ENCODE data around the gene HNRNPD. TPM values are rescaled to one million over a fixed set of nuclear protein-coding genes. Genes with fewer than 3 reads are reported as not detected.

HNRNPD gene
- total and polyA plus RNA-seq, 2 experiments from 2014 or later: 245 to 768 TPM

DNA sequence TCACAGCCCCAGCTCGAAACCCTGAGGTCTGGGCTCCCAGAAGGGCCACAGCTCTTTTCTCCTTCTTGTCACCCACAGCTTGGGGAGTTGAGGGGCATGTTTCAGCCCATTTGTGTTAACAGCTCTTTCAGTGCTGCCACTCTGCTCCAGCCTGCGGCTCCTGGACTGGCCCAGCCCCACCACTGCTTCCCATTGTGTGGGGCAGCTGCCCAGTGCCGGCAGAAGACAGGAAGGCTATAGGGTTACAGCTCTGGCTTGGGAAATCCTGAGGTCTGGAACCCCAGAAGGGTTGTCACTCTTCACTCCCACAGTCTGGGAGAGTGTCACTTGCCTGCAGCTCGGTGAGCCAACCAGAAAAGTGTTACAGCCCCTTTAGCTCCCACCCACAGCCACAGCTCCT, 7.0 kb upstream of the HNRNPD start:
- H3F3A ChIP-seq (replicated peaks; ENCODE audit: low read depth): no peaks in the 10 kb centered on the region
- H2AFZ ChIP-seq: no peak overlapping the region
- TF ChIP-seq, protein P1, sequence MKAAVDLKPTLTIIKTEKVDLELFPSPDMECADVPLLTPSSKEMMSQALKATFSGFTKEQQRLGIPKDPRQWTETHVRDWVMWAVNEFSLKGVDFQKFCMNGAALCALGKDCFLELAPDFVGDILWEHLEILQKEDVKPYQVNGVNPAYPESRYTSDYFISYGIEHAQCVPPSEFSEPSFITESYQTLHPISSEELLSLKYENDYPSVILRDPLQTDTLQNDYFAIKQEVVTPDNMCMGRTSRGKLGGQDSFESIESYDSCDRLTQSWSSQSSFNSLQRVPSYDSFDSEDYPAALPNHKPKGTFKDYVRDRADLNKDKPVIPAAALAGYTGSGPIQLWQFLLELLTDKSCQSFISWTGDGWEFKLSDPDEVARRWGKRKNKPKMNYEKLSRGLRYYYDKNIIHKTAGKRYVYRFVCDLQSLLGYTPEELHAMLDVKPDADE (IDR thresholded peaks at IDR 0.05): no peak
- TF ChIP-seq ZNF114 (CRISPR knock-in tag; IDR thresholded peaks at IDR 0.05): no peak
- no peak for TF ChIP-seq NANOG (IDR thresholded peaks at IDR 0.05; ENCODE audit: borderline replicate concordance)
- TF ChIP-seq, protein P2, sequence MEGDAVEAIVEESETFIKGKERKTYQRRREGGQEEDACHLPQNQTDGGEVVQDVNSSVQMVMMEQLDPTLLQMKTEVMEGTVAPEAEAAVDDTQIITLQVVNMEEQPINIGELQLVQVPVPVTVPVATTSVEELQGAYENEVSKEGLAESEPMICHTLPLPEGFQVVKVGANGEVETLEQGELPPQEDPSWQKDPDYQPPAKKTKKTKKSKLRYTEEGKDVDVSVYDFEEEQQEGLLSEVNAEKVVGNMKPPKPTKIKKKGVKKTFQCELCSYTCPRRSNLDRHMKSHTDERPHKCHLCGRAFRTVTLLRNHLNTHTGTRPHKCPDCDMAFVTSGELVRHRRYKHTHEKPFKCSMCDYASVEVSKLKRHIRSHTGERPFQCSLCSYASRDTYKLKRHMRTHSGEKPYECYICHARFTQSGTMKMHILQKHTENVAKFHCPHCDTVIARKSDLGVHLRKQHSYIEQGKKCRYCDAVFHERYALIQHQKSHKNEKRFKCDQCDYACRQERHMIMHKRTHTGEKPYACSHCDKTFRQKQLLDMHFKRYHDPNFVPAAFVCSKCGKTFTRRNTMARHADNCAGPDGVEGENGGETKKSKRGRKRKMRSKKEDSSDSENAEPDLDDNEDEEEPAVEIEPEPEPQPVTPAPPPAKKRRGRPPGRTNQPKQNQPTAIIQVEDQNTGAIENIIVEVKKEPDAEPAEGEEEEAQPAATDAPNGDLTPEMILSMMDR (conservative IDR thresholded peaks at IDR 0.05; ENCODE audit: low read depth in 2 of 2): no peak
- TF ChIP-seq CREB1 (CRISPR knock-in tag; IDR thresholded peaks at IDR 0.05; ENCODE audit: low read depth): no peak
- no peak for TF ChIP-seq POLR2AphosphoS5 (IDR thresholded peaks at IDR 0.05; ENCODE audit: low read depth)
- DNase-seq (ENCODE audit: low spot score) (no peak), ATAC-seq (peak; percentile 30; the same call in 1 of the 3 replicates)
- H3K27ac Mint-ChIP-seq: no peak overlapping the region
- H3K27ac ChIP-seq (ENCODE audit: low read depth): no peak overlapping the region
- peaks cover 8% of the 10 kb centered on the region for H3K27me3 Mint-ChIP-seq (ENCODE audit: insufficient read depth, low read depth, poor library complexity)
- H3K27me3 ChIP-seq (ENCODE audit: insufficient read depth): no peaks in the 10 kb centered on the region
- H3K4me3 ChIP-seq: no peak overlapping the region
- H3K4me1 Mint-ChIP-seq: peaks cover 6% of the 10 kb centered on the region
- no peaks in the 10 kb centered on the region; the same call in 1 of the 2 replicates for H3K36me3 ChIP-seq (ENCODE audit: insufficient read depth)
- peaks cover 9% of the 10 kb centered on the region; the same call in 1 of the 2 replicates for H3K9me2 ChIP-seq (ENCODE audit: insufficient read depth)
- no peak overlapping the region for H3K4me3 Mint-ChIP-seq
- H3K4me2 ChIP-seq: no peak overlapping the region
- H3K36me3 Mint-ChIP-seq (ENCODE audit: low read depth): peaks cover 36% of the 10 kb centered on the region
- peaks cover 35% of the 10 kb centered on the region for H3K9me3 Mint-ChIP-seq
- H4K20me1 ChIP-seq (replicated peaks; ENCODE audit: insufficient read depth): no peaks in the 10 kb centered on the region
- peaks cover 4% of the 10 kb centered on the region; the same call in 1 of the 2 replicates for H3K4me1 ChIP-seq (ENCODE audit: insufficient read depth)
- H3K79me2 ChIP-seq (replicated peaks; ENCODE audit: insufficient read depth): peaks cover 11% of the 10 kb centered on the region

DNA sequence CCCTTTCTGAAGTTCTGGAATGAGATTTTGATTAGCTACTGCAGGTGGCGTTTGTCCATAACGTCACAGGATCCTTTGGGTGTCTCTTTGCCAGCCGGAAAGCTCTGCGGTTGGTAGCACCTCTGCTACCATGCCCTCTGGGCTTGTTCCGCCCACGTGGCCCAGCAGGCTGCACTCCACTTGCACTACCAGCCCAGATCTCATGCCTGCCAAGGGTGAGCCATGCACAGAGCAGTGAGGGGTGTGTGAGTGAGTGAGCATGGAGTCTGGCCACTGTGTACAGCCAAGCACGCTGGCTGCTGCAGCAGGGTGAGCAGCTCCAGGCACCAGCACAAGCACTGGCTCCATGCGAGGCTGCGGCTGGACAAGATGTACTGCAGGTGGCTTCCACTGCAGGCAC, 6.6 kb upstream of the HNRNPD start:
- no peak overlapping the region for H3K27ac Mint-ChIP-seq
- DNase-seq (ENCODE audit: low spot score) (no peak), ATAC-seq (peak; percentile 26; the same call in 1 of the 3 replicates)
- no peak overlapping the region for H3K4me3 Mint-ChIP-seq
- H3K9me3 Mint-ChIP-seq: peaks cover 30% of the 10 kb centered on the region
- Histone ChIP-seq H3K36me3 (ENCODE audit: insufficient read depth) (no peaks in the 10 kb centered on the region; the same call in 1 of the 2 replicates), H3K4me1 (ENCODE audit: insufficient read depth) (peaks cover 7% of the 10 kb centered on the region; the same call in 1 of the 2 replicates), H3F3A (replicated peaks; ENCODE audit: low read depth) (no peaks in the 10 kb centered on the region), H3K9me2 (ENCODE audit: insufficient read depth) (peaks cover 9% of the 10 kb centered on the region; the same call in 1 of the 2 replicates), H3K27me3 (ENCODE audit: insufficient read depth) (no peaks in the 10 kb centered on the region), H3K4me2 (no peak overlapping the region), H3K4me3 (no peak overlapping the region), H3K27ac (ENCODE audit: low read depth) (no peak overlapping the region), H3K79me2 (replicated peaks; ENCODE audit: insufficient read depth) (peaks cover 16% of the 10 kb centered on the region), H4K20me1 (replicated peaks; ENCODE audit: insufficient read depth) (no peaks in the 10 kb centered on the region), H2AFZ (no peak overlapping the region)
- TF ChIP-seq, protein P1 (IDR thresholded peaks at IDR 0.05): no peak
- TF ChIP-seq ZNF331 (CRISPR knock-in tag; IDR thresholded peaks at IDR 0.05; ENCODE audit: low read depth): no peak
- TF ChIP-seq POLR2AphosphoS5 (IDR thresholded peaks at IDR 0.05; ENCODE audit: low read depth): no peak
- TF ChIP-seq, protein P3, sequence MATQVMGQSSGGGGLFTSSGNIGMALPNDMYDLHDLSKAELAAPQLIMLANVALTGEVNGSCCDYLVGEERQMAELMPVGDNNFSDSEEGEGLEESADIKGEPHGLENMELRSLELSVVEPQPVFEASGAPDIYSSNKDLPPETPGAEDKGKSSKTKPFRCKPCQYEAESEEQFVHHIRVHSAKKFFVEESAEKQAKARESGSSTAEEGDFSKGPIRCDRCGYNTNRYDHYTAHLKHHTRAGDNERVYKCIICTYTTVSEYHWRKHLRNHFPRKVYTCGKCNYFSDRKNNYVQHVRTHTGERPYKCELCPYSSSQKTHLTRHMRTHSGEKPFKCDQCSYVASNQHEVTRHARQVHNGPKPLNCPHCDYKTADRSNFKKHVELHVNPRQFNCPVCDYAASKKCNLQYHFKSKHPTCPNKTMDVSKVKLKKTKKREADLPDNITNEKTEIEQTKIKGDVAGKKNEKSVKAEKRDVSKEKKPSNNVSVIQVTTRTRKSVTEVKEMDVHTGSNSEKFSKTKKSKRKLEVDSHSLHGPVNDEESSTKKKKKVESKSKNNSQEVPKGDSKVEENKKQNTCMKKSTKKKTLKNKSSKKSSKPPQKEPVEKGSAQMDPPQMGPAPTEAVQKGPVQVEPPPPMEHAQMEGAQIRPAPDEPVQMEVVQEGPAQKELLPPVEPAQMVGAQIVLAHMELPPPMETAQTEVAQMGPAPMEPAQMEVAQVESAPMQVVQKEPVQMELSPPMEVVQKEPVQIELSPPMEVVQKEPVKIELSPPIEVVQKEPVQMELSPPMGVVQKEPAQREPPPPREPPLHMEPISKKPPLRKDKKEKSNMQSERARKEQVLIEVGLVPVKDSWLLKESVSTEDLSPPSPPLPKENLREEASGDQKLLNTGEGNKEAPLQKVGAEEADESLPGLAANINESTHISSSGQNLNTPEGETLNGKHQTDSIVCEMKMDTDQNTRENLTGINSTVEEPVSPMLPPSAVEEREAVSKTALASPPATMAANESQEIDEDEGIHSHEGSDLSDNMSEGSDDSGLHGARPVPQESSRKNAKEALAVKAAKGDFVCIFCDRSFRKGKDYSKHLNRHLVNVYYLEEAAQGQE (IDR thresholded peaks at IDR 0.05; ENCODE audit: unreplicated experiment): no peak
- no peak for TF ChIP-seq CREB1 (CRISPR knock-in tag; IDR thresholded peaks at IDR 0.05; ENCODE audit: low read depth)
- TF ChIP-seq STAT1 (IDR thresholded peaks at IDR 0.05; ENCODE audit: unreplicated experiment): no peak
- TF ChIP-seq NANOG (IDR thresholded peaks at IDR 0.05; ENCODE audit: borderline replicate concordance): no peak
- no peak for TF ChIP-seq EZH2 (IDR thresholded peaks at IDR 0.05; ENCODE audit: low read depth, unreplicated experiment)
- TF ChIP-seq ZNF114 (CRISPR knock-in tag; IDR thresholded peaks at IDR 0.05): no peak
- no peak for TF ChIP-seq JUNB (IDR thresholded peaks at IDR 0.05; ENCODE audit: unreplicated experiment)
- TF ChIP-seq EZH2phosphoT487 (IDR thresholded peaks at IDR 0.05; ENCODE audit: unreplicated experiment): no peak
- H3K36me3 Mint-ChIP-seq (ENCODE audit: low read depth): peaks cover 39% of the 10 kb centered on the region
- peaks cover 9% of the 10 kb centered on the region for H3K4me1 Mint-ChIP-seq
- H3K27me3 Mint-ChIP-seq (ENCODE audit: insufficient read depth, low read depth, poor library complexity): peaks cover 9% of the 10 kb centered on the region

All from GM23338 (cell line).